ENCODE results near the gene NUP62.

The NUP62 gene

GRCh38 chr19:49924004-49924880 is 5.1 kb downstream of the NUP62 start:
- no peak for DNase-seq

GRCh38 chr19:49923055-49924003 is 6.0 kb downstream of the NUP62 start:
- DNase-seq = peak in 1 of 14 donors; percentile 51

- DNase-seq = peak in 1 of 14 donors; percentile 31
Observed at GRCh38 chr19:49921871-49922795, 7.2 kb downstream of the NUP62 start.

GRCh38 chr19:49920624-49921363 is 8.5 kb downstream of the NUP62 start:
- no peak for DNase-seq

- DNase-seq = no peak
Observed at GRCh38 chr19:49918089-49918488, 11.2 kb downstream of the NUP62 start.

GRCh38 chr19:49916839-49917733 is 12.2 kb downstream of the NUP62 start:
- DNase-seq = peak in 3 of 14 donors; percentile 5 to 33 (median 9)

GRCh38 chr19:49915271-49915670 is 14.0 kb downstream of the NUP62 start:
- no peak for DNase-seq

- DNase-seq = no peak
Observed at GRCh38 chr19:49913720-49914119, 15.6 kb downstream of the NUP62 start.

- no peak for DNase-seq
Observed at GRCh38 chr19:49912965-49913685, 16.2 kb downstream of the NUP62 start.

GRCh38 chr19:49911381-49912145 is 17.7 kb downstream of the NUP62 start:
- DNase-seq = peak in 5 of 14 donors; percentile 15 to 53 (median 26)

GRCh38 chr19:49910179-49910578 is 19.1 kb downstream of the NUP62 start:
- no peak for DNase-seq

- DNase-seq = no peak
Observed at GRCh38 chr19:49908480-49909420, 20.6 kb downstream of the NUP62 start.

- no peak for DNase-seq
Observed at GRCh38 chr19:49907745-49908446, 21.4 kb downstream of the NUP62 start.

- DNase-seq = peak in 4 of 14 donors; percentile 4 to 28 (median 8)
Observed at GRCh38 chr19:49906879-49907564, 22.3 kb downstream of the NUP62 start.

- no peak for DNase-seq
Observed at GRCh38 chr19:49904136-49904535, 25.2 kb downstream of the NUP62 start.
